Measurements from ENCODE around the gene BIRC2. TPM values are rescaled to one million over a fixed set of nuclear protein-coding genes. Genes with fewer than 3 reads are reported as not detected.

Gene BIRC2
- total RNA-seq, 1 donor: 76.0 TPM

GRCh38 chr11:102347462-102348370 is 702 bp downstream of the BIRC2 start:
- Histone ChIP-seq H4K20me1 (ENCODE audit: insufficient read depth, low read length) (peaks cover 6% of the 10 kb centered on the region), H3K9me3 (ENCODE audit: low read depth, low read length) (no peaks in the 10 kb centered on the region), H3K4me1 (ENCODE audit: insufficient read depth, low read length) (peaks cover 30% of the 10 kb centered on the region), H3K79me2 (ENCODE audit: insufficient read depth, low read length) (peaks cover 55% of the 10 kb centered on the region), H2AFZ (ENCODE audit: low read length) (peak overlapping the region; percentile 25), H3K4me3 (ENCODE audit: insufficient read depth, low read length) (peak overlapping the region; percentile 85), H3K4me2 (ENCODE audit: insufficient read depth, low read length) (peak overlapping the region; percentile 93), H3K27ac (ENCODE audit: low read depth, low read length) (peak overlapping the region; percentile 97), H3K36me3 (ENCODE audit: insufficient read depth, low read length) (peaks cover 22% of the 10 kb centered on the region), H3K27me3 (ENCODE audit: insufficient read depth, low read length) (no peaks in the 10 kb centered on the region)
- no peak for DNase-seq (ENCODE audit: insufficient read length, low spot score, missing footprints)
- no peak for TF ChIP-seq CTCF (IDR thresholded peaks at IDR 0.05; ENCODE audit: extremely low read depth, low read depth, low read length)

GRCh38 chr11:102357116-102357515 is 10.1 kb downstream of the BIRC2 start:
- Histone ChIP-seq H3K27me3 (ENCODE audit: insufficient read depth, low read length) (no peaks in the 10 kb centered on the region), H4K20me1 (ENCODE audit: insufficient read depth, low read length) (peaks cover 13% of the 10 kb centered on the region), H3K27ac (ENCODE audit: low read depth, low read length) (no peak overlapping the region), H3K36me3 (ENCODE audit: insufficient read depth, low read length) (peaks cover 41% of the 10 kb centered on the region), H2AFZ (ENCODE audit: low read length) (no peak overlapping the region), H3K4me1 (ENCODE audit: insufficient read depth, low read length) (no peaks in the 10 kb centered on the region), H3K4me3 (ENCODE audit: insufficient read depth, low read length) (no peak overlapping the region), H3K79me2 (ENCODE audit: insufficient read depth, low read length) (peaks cover 93% of the 10 kb centered on the region), H3K9me3 (ENCODE audit: low read depth, low read length) (no peaks in the 10 kb centered on the region), H3K4me2 (ENCODE audit: insufficient read depth, low read length) (no peak overlapping the region)
- no peak for DNase-seq (ENCODE audit: insufficient read length, low spot score, missing footprints)
- TF ChIP-seq CTCF (IDR thresholded peaks at IDR 0.05; ENCODE audit: extremely low read depth, low read depth, low read length): no peak

- no peak overlapping the region for H3K4me2 ChIP-seq (ENCODE audit: insufficient read depth, low read length)
- no peak for DNase-seq (ENCODE audit: insufficient read length, low spot score, missing footprints)
- no peaks in the 10 kb centered on the region for H3K9me3 ChIP-seq (ENCODE audit: low read depth, low read length)
- H3K27me3 ChIP-seq (ENCODE audit: insufficient read depth, low read length): no peaks in the 10 kb centered on the region
- peaks cover 80% of the 10 kb centered on the region for H3K79me2 ChIP-seq (ENCODE audit: insufficient read depth, low read length)
- H3K4me3 ChIP-seq (ENCODE audit: insufficient read depth, low read length): no peak overlapping the region
- no peak overlapping the region for H2AFZ ChIP-seq (ENCODE audit: low read length)
- H3K27ac ChIP-seq (ENCODE audit: low read depth, low read length): no peak overlapping the region
- no peak for TF ChIP-seq CTCF (IDR thresholded peaks at IDR 0.05; ENCODE audit: extremely low read depth, low read depth, low read length)
- H3K4me1 ChIP-seq (ENCODE audit: insufficient read depth, low read length): no peaks in the 10 kb centered on the region
- H3K36me3 ChIP-seq (ENCODE audit: insufficient read depth, low read length): peaks cover 42% of the 10 kb centered on the region
- H4K20me1 ChIP-seq (ENCODE audit: insufficient read depth, low read length): peaks cover 13% of the 10 kb centered on the region
Observed at GRCh38 chr11:102359372-102359771, 12.4 kb downstream of the BIRC2 start.

GRCh38 chr11:102360681-102361080 is 13.7 kb downstream of the BIRC2 start:
- DNase-seq (ENCODE audit: insufficient read length, low spot score, missing footprints): no peak
- no peak for TF ChIP-seq CTCF (IDR thresholded peaks at IDR 0.05; ENCODE audit: extremely low read depth, low read depth, low read length)
- no peak overlapping the region for H3K4me3 ChIP-seq (ENCODE audit: insufficient read depth, low read length)
- no peak overlapping the region for H3K4me2 ChIP-seq (ENCODE audit: insufficient read depth, low read length)
- no peak overlapping the region for H3K27ac ChIP-seq (ENCODE audit: low read depth, low read length)
- H3K36me3 ChIP-seq (ENCODE audit: insufficient read depth, low read length): peaks cover 52% of the 10 kb centered on the region
- no peaks in the 10 kb centered on the region for H3K27me3 ChIP-seq (ENCODE audit: insufficient read depth, low read length)
- H4K20me1 ChIP-seq (ENCODE audit: insufficient read depth, low read length): peaks cover 13% of the 10 kb centered on the region
- peaks cover 80% of the 10 kb centered on the region for H3K79me2 ChIP-seq (ENCODE audit: insufficient read depth, low read length)
- H3K4me1 ChIP-seq (ENCODE audit: insufficient read depth, low read length): no peaks in the 10 kb centered on the region
- H3K9me3 ChIP-seq (ENCODE audit: low read depth, low read length): no peaks in the 10 kb centered on the region
- no peak overlapping the region for H2AFZ ChIP-seq (ENCODE audit: low read length)
